Measurements from ENCODE around the gene DCAF7. TPM values are rescaled to one million over a fixed set of nuclear protein-coding genes. Genes with fewer than 3 reads are reported as not detected.

The DCAF7 gene
- total and polyA plus RNA-seq, 3 donors from 2014 or later = 51.7 to 164 (median 66.8) TPM

GRCh38 chr17:63629627-63630026 is 79.3 kb downstream of the DCAF7 start:
- 65 to 68% methylated on average over 1 of the region's 1 CpG for WGBS, 2 donors
- H3K9me3 ChIP-seq = no peaks in the 10 kb centered on the region
- no peaks in the 10 kb centered on the region for H3K36me3 ChIP-seq (ENCODE audit: low read depth, missing control alignments)
- intact Hi-C loops (cut with DNase I; ENCODE audit: low total_unique reads) = loop anchor here (10.0 kb wide), 1 partner anchor 185 kb away; no protein-coding TSS in a partner anchor
- no peak overlapping the region for H3K4me3 ChIP-seq
- no peaks in the 10 kb centered on the region for H3K27me3 ChIP-seq
- DNase-seq = no peak
- TF ChIP-seq CTCF (IDR thresholded peaks at IDR 0.05) = no peak
- TF ChIP-seq POLR2A (IDR thresholded peaks at IDR 0.05) = no peak
- H3K4me1 ChIP-seq = peaks cover 9% of the 10 kb centered on the region
- no peak overlapping the region for H3K27ac ChIP-seq

GRCh38 chr17:63631062-63631461 is 80.8 kb downstream of the DCAF7 start:
- TF ChIP-seq CTCF (IDR thresholded peaks at IDR 0.05) (no peak), POLR2A (IDR thresholded peaks at IDR 0.05) (no peak)

GRCh38 chr17:63631626-63632025 is 81.3 kb downstream of the DCAF7 start:
- TF ChIP-seq POLR2A (IDR thresholded peaks at IDR 0.05) (no peak), CTCF (IDR thresholded peaks at IDR 0.05) (no peak)
- no peaks in the 10 kb centered on the region for H3K36me3 ChIP-seq (ENCODE audit: low read depth, missing control alignments)
- no peak overlapping the region for H3K4me3 ChIP-seq
- DNase-seq = no peak
- no peaks in the 10 kb centered on the region for H3K27me3 ChIP-seq
- intact Hi-C loops (cut with DNase I; ENCODE audit: low total_unique reads) = no loop called here
- WGBS, 2 donors = 88 to 92% methylated on average over 1 of the region's 1 CpG
- no peaks in the 10 kb centered on the region for H3K9me3 ChIP-seq
- H3K27ac ChIP-seq = no peak overlapping the region
- H3K4me1 ChIP-seq = peaks cover 20% of the 10 kb centered on the region

More at GRCh38 chr17:63631062-63631461, 80.8 kb downstream of the DCAF7 start:
- intact Hi-C loops (cut with DNase I; ENCODE audit: low total_unique reads) = no loop called here
- Histone ChIP-seq H3K4me3 (no peak overlapping the region), H3K27me3 (no peaks in the 10 kb centered on the region), H3K27ac (no peak overlapping the region), H3K36me3 (ENCODE audit: low read depth, missing control alignments) (no peaks in the 10 kb centered on the region), H3K4me1 (peaks cover 18% of the 10 kb centered on the region), H3K9me3 (no peaks in the 10 kb centered on the region)
- 75 to 82% methylated on average over 3 of the region's 3 CpGs for whole genome bisulfite sequencing, 2 donors
- no peak for DNase-seq

GRCh38 chr17:63633742-63634141 is 83.5 kb downstream of the DCAF7 start:
- Histone ChIP-seq H3K4me1 (peaks cover 15% of the 10 kb centered on the region), H3K27ac (no peak overlapping the region), H3K36me3 (ENCODE audit: low read depth, missing control alignments) (no peaks in the 10 kb centered on the region), H3K27me3 (no peaks in the 10 kb centered on the region), H3K4me3 (no peak overlapping the region), H3K9me3 (no peaks in the 10 kb centered on the region)
- intact Hi-C loops (cut with DNase I; ENCODE audit: low total_unique reads) = no loop called here
- no peak for DNase-seq
- no peak for TF ChIP-seq POLR2A (IDR thresholded peaks at IDR 0.05)
- TF ChIP-seq CTCF (IDR thresholded peaks at IDR 0.05) = no peak

- intact Hi-C loops (cut with DNase I; ENCODE audit: low total_unique reads) = no loop called here
- Histone ChIP-seq H3K4me3 (no peak overlapping the region), H3K27me3 (no peaks in the 10 kb centered on the region), H3K4me1 (peaks cover 15% of the 10 kb centered on the region), H3K9me3 (no peaks in the 10 kb centered on the region), H3K36me3 (ENCODE audit: low read depth, missing control alignments) (no peaks in the 10 kb centered on the region), H3K27ac (no peak overlapping the region)
- no peak for DNase-seq
- TF ChIP-seq CTCF (IDR thresholded peaks at IDR 0.05) (no peak), POLR2A (IDR thresholded peaks at IDR 0.05) (no peak)
- WGBS, 2 donors = 64 to 71% methylated on average over 4 of the region's 4 CpGs
Measured at GRCh38 chr17:63634163-63634562, 83.9 kb downstream of the DCAF7 start.
